Left renal cortex interstitium (tissue), 4 donors: ENCODE results near the gene ACSBG1. TPM values are rescaled to one million over a fixed set of nuclear protein-coding genes. Genes with fewer than 3 reads are reported as not detected.
A peak's percentile ranks its signal among the peaks of the same experiment; 100 is the strongest.

Experiments used
- DNase-seq, 4 donors: peaks; one replicate each; pipeline ENCODE4 v3.0.0-alpha.2; 2013; ENCODE audit warnings: low read depth in 4 of 4, low spot score in 2 of 4, missing footprints in 1 of 4
- polyA plus RNA-seq, 4 donors: library from polyadenylated mRNA; unstranded; fragments of 120-200 nt; gene quantifications; one replicate each; pipeline ENCODE4 v1.2.1, GENCODE V29; 2013; ENCODE audit not compliant: insufficient read length in 4 of 4

ACSBG1 gene
- polyA plus RNA-seq, 4 donors, result 0.44 to 1.6 (median 1.3) TPM

DNA sequence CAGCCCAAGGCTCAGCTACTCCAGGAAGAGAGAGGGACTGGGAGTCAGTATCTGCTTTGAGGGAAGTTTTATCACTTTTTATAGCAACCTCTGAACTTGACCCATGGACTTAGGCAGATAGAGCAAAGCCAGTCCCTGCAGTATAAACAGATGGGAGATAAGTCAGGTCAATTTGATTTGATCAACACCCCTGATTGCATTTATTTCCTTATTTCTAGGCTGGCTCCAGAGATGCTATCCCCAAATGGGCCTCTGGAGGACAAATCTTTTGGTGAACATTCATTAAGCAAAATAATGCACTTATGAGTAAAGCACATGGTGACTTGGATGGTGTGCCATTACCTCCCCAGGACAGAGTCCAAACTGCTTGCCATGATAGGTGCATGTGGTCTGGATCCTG lies 94.1 kb downstream of the ACSBG1 start:
- DNase-seq, result no peak

GRCh38 chr15:78139578-78139977 lies 94.8 kb downstream of the ACSBG1 start:
- no peak for DNase-seq

DNA sequence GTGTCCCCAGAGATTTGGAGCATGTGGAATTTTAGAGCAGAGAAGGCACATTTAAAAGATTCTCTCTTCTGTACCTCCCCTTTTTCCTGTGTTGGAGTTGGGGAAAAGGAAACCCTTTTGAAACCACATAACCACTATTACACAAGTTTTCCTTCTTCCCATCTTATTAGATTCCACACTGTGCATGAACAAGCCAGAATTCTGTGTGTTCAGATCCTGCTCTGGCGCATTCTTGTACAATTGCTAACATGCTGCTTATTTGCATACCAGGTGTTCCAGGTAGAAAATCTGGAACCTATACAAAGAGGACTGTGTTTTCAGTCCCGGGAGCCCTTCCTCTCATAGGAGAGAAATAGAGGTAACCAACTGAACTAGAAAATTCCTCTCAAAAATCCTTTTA lies 100.6 kb downstream of the ACSBG1 start:
- no peak for DNase-seq

- DNase-seq, result peak in 2 of 4 donors; percentile 68 to 73
These were observed 102.9 kb downstream of the ACSBG1 start, which contains the start of gene CIB2 for GRCh38 chr15:78131295-78132061. CIB2 (minus strand) TSS chr15:78131445; CDS start chr15:78131215, 230 bp downstream.

GRCh38 chr15:78130466-78131294 lies 103.7 kb downstream of the ACSBG1 start:
- DNase-seq, result no peak

DNA sequence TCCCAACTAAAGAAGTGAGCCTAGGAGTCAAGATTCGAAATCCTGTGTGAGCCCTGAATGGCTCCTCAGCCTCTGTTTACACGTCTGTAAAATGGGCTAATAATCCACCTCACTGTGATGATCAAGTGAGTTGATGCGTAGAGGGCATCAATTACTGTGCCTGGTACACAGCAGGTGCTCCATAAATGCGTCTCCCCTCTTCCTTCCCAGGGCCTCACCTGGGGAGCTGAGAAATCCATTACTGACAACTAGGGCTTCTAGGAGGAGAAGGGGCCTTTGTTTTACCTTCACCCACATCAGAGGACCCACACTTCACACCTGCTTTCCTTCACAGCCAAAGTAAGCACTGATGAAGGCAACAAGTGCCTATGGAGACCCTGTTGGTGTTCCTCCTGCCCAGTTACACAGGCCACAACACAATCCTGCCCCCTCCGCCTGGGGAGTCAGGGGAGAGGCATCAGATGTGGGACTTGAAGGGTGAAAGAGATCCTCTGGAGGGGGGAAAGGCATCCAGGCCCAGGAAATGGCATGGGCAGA lies 104.5 kb downstream of the ACSBG1 start:
- no peak for DNase-seq

DNA sequence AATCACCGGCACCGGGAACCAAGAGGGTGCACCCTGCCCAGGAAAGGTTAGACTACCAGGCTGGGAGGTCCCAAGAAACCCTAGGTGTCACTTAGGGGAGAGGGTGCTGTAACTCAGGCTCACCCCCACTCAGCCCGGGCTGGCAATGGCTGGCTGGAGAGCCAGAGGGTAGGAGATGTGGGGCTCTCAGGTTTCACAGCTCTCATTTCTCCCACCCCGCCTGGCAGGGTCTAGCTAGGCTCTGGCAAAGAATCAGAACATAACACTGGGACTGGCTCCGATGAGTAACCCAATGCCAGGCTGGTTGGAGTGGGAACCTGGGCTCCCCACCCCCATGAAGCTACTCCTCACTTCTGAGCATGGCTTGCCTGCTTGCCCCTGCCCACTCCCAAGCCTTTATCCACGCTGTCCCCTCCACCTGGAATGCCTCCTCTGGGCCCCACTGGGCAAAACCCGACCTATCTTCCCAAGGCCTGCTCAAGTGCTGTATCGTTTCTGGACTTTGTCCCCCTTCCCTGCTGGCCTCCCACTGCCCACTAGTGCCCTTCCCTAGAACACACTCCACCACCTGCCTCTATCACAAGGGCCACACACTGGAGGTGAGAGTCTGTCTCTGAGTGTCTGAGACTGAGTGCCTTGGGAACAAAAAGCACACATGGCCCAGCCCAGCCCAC lies 105.2 kb downstream of the ACSBG1 start:
- DNase-seq, result no peak

GRCh38 chr15:78127882-78128281 lies 106.5 kb downstream of the ACSBG1 start:
- DNase-seq, result no peak

- no peak for DNase-seq
These were observed 109.1 kb downstream of the ACSBG1 start for GRCh38 chr15:78125267-78125666.

DNA sequence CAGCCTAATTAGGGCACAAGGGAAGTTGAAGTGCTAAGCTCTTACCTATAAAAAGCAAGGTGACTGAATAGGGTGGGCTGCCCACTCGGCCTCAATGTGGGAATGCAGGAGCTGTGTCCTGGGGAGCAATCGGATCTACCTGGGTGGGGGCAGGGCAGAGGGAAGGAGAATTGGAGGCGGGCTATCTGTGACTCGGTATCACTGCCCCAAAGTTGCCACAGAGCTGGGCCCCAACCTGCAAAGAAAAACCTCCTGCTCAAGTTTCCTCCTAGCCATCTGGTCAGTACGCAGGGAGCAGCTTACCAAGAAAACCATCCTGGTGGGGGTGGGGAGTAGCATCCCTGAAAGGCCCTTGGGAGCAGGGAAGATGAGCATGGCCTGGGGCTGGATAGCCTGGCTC lies 113.8 kb downstream of the ACSBG1 start:
- no peak for DNase-seq

Other genes with a start within 250 kb of the ACSBG1 start
- 10 to 100 TPM; 29.7 to 32.1 (median 31.4) TPM for gene TBC1D2B, start 156.9 kb downstream of the ACSBG1 start, polyA plus RNA-seq
- gene SH2D7, start 142.0 kb downstream of the ACSBG1 start, polyA plus RNA-seq, result under 1 TPM; 0.48 to 0.95 (median 0.72) TPM
- gene CIB2, start 103.1 kb downstream of the ACSBG1 start, polyA plus RNA-seq, result 10 to 100 TPM; 29.6 to 34.2 (median 31.5) TPM
- 10 to 100 TPM; 49.9 to 59.3 (median 55.2) TPM for gene IDH3A, start 85.2 kb downstream of the ACSBG1 start, polyA plus RNA-seq
- 10 to 100 TPM; 18.6 to 34.8 (median 26.6) TPM for gene DNAJA4, start 30.0 kb upstream of the ACSBG1 start, polyA plus RNA-seq
- 100 to 1,000 TPM in 3 of 4 donors, 10 to 100 TPM in 1; 95.1 to 123 (median 111) TPM for gene SKIC8, start 65.0 kb upstream of the ACSBG1 start, polyA plus RNA-seq
- 10 to 100 TPM; 49.0 to 73.4 (median 64.6) TPM for gene CRABP1, start 105.8 kb upstream of the ACSBG1 start, polyA plus RNA-seq
- 10 to 100 TPM; 51.1 to 77.7 (median 59.2) TPM for gene IREB2, start 203.7 kb upstream of the ACSBG1 start, polyA plus RNA-seq